K562 (cell line): ENCODE results near the gene CAVIN1. TPM values are rescaled to one million over a fixed set of nuclear protein-coding genes. Genes with fewer than 3 reads are reported as not detected.

Experiments used
- BDP1 ChIP-seq: IDR thresholded peaks from 3 replicates; pipeline ENCODE4 v1.6.1; 2011; ENCODE audit not compliant: insufficient read length, insufficient read depth
- CREB3L1 ChIP-seq: fragments of 450-650 bp; IDR thresholded peaks from 2 replicates; pipeline ENCODE4 v1.6.1; 2014; ENCODE audit warnings: low read depth, mild to moderate bottlenecking, moderate library complexity, borderline replicate concordance
- DLX4 ChIP-seq: fragments of 250-450 bp; sonication (Bioruptor Pico); IDR thresholded peaks from 2 replicates; pipeline ENCODE4 v1.6.1; 2021; ENCODE audit warnings: mild to moderate bottlenecking
- E2F4 ChIP-seq: sonication (generic); formaldehyde crosslinking; IDR thresholded peaks from 2 replicates; pipeline ENCODE4 v1.8.0; 2022; ENCODE audit warnings: mild to moderate bottlenecking, low read depth, missing genetic modification reagents
- ELF1 ChIP-seq: fragments of 200-800 bp; sonication (Bioruptor generic); IDR thresholded peaks from 2 replicates; pipeline ENCODE4 v1.6.1; 2016; ENCODE audit warnings: missing genetic modification characterization, missing compliant biosample characterization
- EP400 ChIP-seq: fragments of 450-650 bp; IDR thresholded peaks from 2 replicates; pipeline ENCODE4 v1.6.1; 2017; ENCODE audit warnings: antibody characterized with exemption, mild to moderate bottlenecking, moderate library complexity
- JUN ChIP-seq, 2 experiments: sonication (generic) in 1 of 2; formaldehyde crosslinking in 1 of 2; IDR thresholded peaks; 2 replicates each; pipeline versions ENCODE4 v1.6.1 to v1.8.0; 2012 to 2022; ENCODE audit warnings: borderline replicate concordance in 2 of 2, mild to moderate bottlenecking in 2 of 2, improper control_type of control experiment in 1 of 2, low read depth in 1 of 2, low read length in 1 of 2, missing genetic modification reagents in 1 of 2
- LARP7 ChIP-seq: fragments of 450-650 bp; IDR thresholded peaks from 2 replicates; pipeline ENCODE4 v1.6.1; 2016
- LEF1 ChIP-seq: fragments of 450-650 bp; IDR thresholded peaks from 2 replicates; pipeline ENCODE4 v1.6.1; 2016; ENCODE audit warnings: mild to moderate bottlenecking
- MCM7 ChIP-seq, 2 experiments: fragments of 450-650 bp; IDR thresholded peaks; 2 replicates each; pipeline ENCODE4 v1.6.1; 2016 to 2018
- NKRF ChIP-seq: fragments of 450-650 bp; IDR thresholded peaks from 2 replicates; pipeline ENCODE4 v1.6.1; 2016; ENCODE audit warnings: borderline replicate concordance
- PHF20 ChIP-seq: fragments of 450-650 bp; IDR thresholded peaks from 2 replicates; pipeline ENCODE4 v1.6.1; 2018; ENCODE audit not compliant: partially characterized antibody
- POLR2G ChIP-seq: fragments of 200-400 bp; formaldehyde crosslinking; IDR thresholded peaks from 2 replicates; pipeline ENCODE4 v1.6.1; 2017; ENCODE audit warnings: low read depth, mild to moderate bottlenecking, antibody characterized with exemption, low read length, moderate library complexity
- ZBTB11 ChIP-seq, 3 experiments: fragments of 200-800 bp in 1 of 3; fragments of 250-450 bp in 1 of 3; fragments of 450-650 bp in 1 of 3; sonication (Bioruptor Pico) in 1 of 3; sonication (Bioruptor generic) in 1 of 3; formaldehyde crosslinking in 1 of 3; IDR thresholded peaks; 2 replicates each; pipeline versions ENCODE4 v1.6.1 to v1.8.0; 2016 to 2022; ENCODE audit warnings: mild to moderate bottlenecking in 2 of 3, missing genetic modification characterization in 2 of 3, missing compliant biosample characterization in 1 of 3, moderate library complexity in 1 of 3
- ZBTB12 ChIP-seq: fragments of 250-450 bp; sonication (Bioruptor Pico); IDR thresholded peaks from 2 replicates; pipeline ENCODE4 v1.4.0; 2020
- polyA plus RNA-seq, 8 experiments: library from polyadenylated mRNA; depleted of rRNA in 4 of 8; stranded (reverse) in 5 of 8; unstranded in 3 of 8; fragments of >200 nt; fragmentation: Nextera tagmentation in 2 of 8; fragmentation: Illumina TruSeq in 1 of 8; extraction: Ambion mirVana in 2 of 8; extraction: Trizol in 1 of 8; gene quantifications; 2 replicates each; pipeline versions ENCODE4 v1.2.1 to v1.2.3, GENCODE V29; 2011 to 2014; ENCODE audit warnings: inconsistent platforms in 1 of 8, missing spikeins in 1 of 8
- total RNA-seq, 7 experiments: library from RNA; depleted of rRNA in 6 of 7; stranded (reverse); fragments of >200 nt in 6 of 7; fragmentation: Illumina TruSeq in 2 of 7; extraction: Trizol in 2 of 7; gene quantifications; 2 replicates each; pipeline versions ENCODE4 v1.2.1 to v1.2.3, GENCODE V29; 2011 to 2021; ENCODE audit warnings: low replicate concordance in 1 of 7

The CAVIN1 gene
- total and polyA plus RNA-seq, 9 of the 15 experiments (the other 6 are each of a cell fraction or from before 2014, with no cell fraction given) = 6.8 to 162 (median 74.5) TPM

GRCh38 chr17:42458497-42459255 is 35.6 kb upstream of the CAVIN1 start, which contains the start of gene ATP6V0A1 (continued):
- TF ChIP-seq LARP7 (peak; percentile 60), CREB3L1 (0 out of 2 replicates have a peak, but pooled peaks have one; percentile 7), ZBTB12 (peak; percentile 39; the same call in 1 of the 2 replicates), NKRF (0 out of 2 replicates have a peak, but pooled peaks have one; percentile 58), MCM7 (IDR thresholded peaks at IDR 0.05) (no peak), BDP1 (no peak), ELF1 (tag) (no peak), ZBTB11 (CRISPR knock-in tag; IDR thresholded peaks at IDR 0.05) (no peak), DLX4 (CRISPR knock-in tag) (no peak), POLR2G (peak; percentile 81), JUN (IDR thresholded peaks at IDR 0.05; ENCODE audit: borderline replicate concordance, low read depth, low read length) (peak; percentile 39; the same call in 1 of the 2 replicates), JUN (CRISPR knock-in tag; IDR thresholded peaks at IDR 0.05; ENCODE audit: borderline replicate concordance) (no peak), EP400 (peak; percentile 84; the same call in 1 of the 2 replicates), LEF1 (no peak), E2F4 (CRISPR knock-in tag) (no peak), PHF20 (peak; percentile 28)
